ENCODE results near the gene PCDH9.
"Not testable (repeated sequence)": the region's sequence is repeated elsewhere in the genome, so short reads cannot be mapped to it uniquely, and the experiment has no call there.

Gene PCDH9

GRCh38 chr13:66312312-66313087, 917.6 kb downstream of the PCDH9 start:
- DNase-seq = peak; percentile 95

- peak; percentile 70 for DNase-seq
Measured at GRCh38 chr13:66305961-66306617, 924.0 kb downstream of the PCDH9 start.

GRCh38 chr13:66301482-66301881, 928.7 kb downstream of the PCDH9 start:
- no peak for DNase-seq

- no peak for DNase-seq
Measured at GRCh38 chr13:66301006-66301405, 929.1 kb downstream of the PCDH9 start.

- DNase-seq = no peak
Measured at GRCh38 chr13:66296875-66297274, 933.3 kb downstream of the PCDH9 start.

GRCh38 chr13:66296328-66296727, 933.8 kb downstream of the PCDH9 start:
- DNase-seq = no peak

- DNase-seq = peak; percentile 31
Measured at GRCh38 chr13:66286806-66287205, 943.3 kb downstream of the PCDH9 start.

GRCh38 chr13:66275416-66275815, 954.7 kb downstream of the PCDH9 start:
- no peak for DNase-seq

- peak; percentile 15 for DNase-seq
Measured at GRCh38 chr13:66273011-66273410, 957.1 kb downstream of the PCDH9 start.

GRCh38 chr13:66266761-66267160, 963.4 kb downstream of the PCDH9 start:
- no peak for DNase-seq

- DNase-seq = no peak
Measured at GRCh38 chr13:66266348-66266747, 963.8 kb downstream of the PCDH9 start.

- DNase-seq = no peak
Measured at GRCh38 chr13:66265371-66265770, 964.8 kb downstream of the PCDH9 start.

GRCh38 chr13:66264971-66265370, 965.2 kb downstream of the PCDH9 start:
- peak; percentile 92 for DNase-seq

GRCh38 chr13:66262330-66262729, 967.8 kb downstream of the PCDH9 start:
- DNase-seq = no peak

- not testable (repeated sequence) for DNase-seq
Measured at GRCh38 chr13:66259426-66259825, 970.7 kb downstream of the PCDH9 start.

All from NCI-H69 (cell line).